SK-N-SH treated with all-trans-retinoic acid at 6 μM for 48 hours (cell line): ENCODE measurements around the gene EMC6.

ENCODE experiments used
- ARNTL ChIP-seq: fragments of 450-650 bp; formaldehyde crosslinking; IDR thresholded peaks from 2 replicates; pipeline ENCODE4 v1.5.0; 2020; ENCODE audit warnings: low read depth, mild to moderate bottlenecking, moderate library complexity, borderline replicate concordance
- CSDC2 ChIP-seq: fragments of 250-450 bp; sonication (Bioruptor Pico); IDR thresholded peaks from 2 replicates; pipeline ENCODE4 v1.5.0; 2020; ENCODE audit warnings: mild to moderate bottlenecking, moderate library complexity
- CSRNP3 ChIP-seq: fragments of 250-450 bp; sonication (Bioruptor Pico); IDR thresholded peaks from 2 replicates; pipeline ENCODE4 v1.5.1; 2021; ENCODE audit warnings: mild to moderate bottlenecking, moderate library complexity
- SNAI2 ChIP-seq: fragments of 250-450 bp; sonication (Bioruptor Pico); IDR thresholded peaks from 2 replicates; pipeline ENCODE4 v1.5.0; 2020; ENCODE audit warnings: mild to moderate bottlenecking, moderate library complexity
- TCF4 ChIP-seq: fragments of 250-450 bp; sonication (Bioruptor Pico); IDR thresholded peaks from 2 replicates; pipeline ENCODE4 v1.8.0; 2021; ENCODE audit warnings: mild to moderate bottlenecking, moderate library complexity, borderline replicate concordance
- ZFP3 ChIP-seq: fragments of 250-450 bp; sonication (Bioruptor Pico); IDR thresholded peaks from 2 replicates; pipeline ENCODE4 v1.5.0; 2020; ENCODE audit warnings: mild to moderate bottlenecking, moderate library complexity
- ZNF70 ChIP-seq: fragments of 450-650 bp; formaldehyde crosslinking; IDR thresholded peaks from 2 replicates; pipeline ENCODE4 v1.5.0; 2020; ENCODE audit warnings: mild to moderate bottlenecking, moderate library complexity
- TF ChIP-seq, protein P1 (sequence below): fragments of 250-450 bp; sonication (Bioruptor Pico); IDR thresholded peaks from 2 replicates; pipeline ENCODE4 v1.8.0; 2020; ENCODE audit warnings: mild to moderate bottlenecking, moderate library complexity, borderline replicate concordance

DNA sequence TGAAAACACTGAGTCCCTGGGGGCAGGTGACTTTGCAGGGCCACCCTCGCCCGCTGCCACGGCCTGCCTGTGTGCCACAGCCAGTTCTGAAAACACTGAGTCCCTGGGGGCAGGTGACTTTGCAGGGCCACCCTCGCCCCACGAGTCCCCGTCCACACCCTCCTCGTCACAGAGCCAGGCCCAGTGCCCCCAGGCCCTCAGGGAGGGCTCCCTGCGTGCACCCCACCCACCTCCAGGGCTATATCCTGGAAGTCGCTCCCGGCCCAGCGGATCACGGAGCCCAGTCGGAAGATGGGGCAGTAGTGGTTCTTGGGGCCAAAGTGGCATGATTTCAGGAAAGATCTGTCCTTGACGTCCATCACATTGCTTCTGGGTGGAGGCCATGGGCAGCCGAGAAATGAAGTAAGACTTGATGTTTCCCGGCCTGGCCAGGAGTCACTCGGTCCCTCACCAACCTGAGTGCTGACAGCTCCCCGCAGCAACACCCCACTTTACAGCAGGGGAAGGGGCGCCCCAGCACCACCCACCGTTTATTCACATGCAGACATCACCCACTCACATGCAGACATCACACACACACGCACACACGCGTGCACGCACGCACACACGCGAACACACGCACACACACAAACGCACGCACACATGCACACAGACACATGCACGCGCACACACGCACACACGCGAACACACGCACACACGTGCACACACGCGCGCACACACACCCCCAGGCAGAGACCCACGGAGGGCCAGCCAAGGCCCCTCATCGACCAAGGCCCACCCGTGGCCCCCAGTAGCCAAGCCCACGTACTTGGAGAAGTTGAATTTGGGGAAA lies 20.9 kb downstream of the EMC6 start:
- TF ChIP-seq CSDC2 (CRISPR knock-in tag) (no peak), ARNTL (no peak), ZNF70 (CRISPR knock-in tag) (no peak), ZFP3 (no peak), TCF4 (no peak), SNAI2 (no peak), CSRNP3 (CRISPR knock-in tag) (no peak)
- TF ChIP-seq, protein P1, sequence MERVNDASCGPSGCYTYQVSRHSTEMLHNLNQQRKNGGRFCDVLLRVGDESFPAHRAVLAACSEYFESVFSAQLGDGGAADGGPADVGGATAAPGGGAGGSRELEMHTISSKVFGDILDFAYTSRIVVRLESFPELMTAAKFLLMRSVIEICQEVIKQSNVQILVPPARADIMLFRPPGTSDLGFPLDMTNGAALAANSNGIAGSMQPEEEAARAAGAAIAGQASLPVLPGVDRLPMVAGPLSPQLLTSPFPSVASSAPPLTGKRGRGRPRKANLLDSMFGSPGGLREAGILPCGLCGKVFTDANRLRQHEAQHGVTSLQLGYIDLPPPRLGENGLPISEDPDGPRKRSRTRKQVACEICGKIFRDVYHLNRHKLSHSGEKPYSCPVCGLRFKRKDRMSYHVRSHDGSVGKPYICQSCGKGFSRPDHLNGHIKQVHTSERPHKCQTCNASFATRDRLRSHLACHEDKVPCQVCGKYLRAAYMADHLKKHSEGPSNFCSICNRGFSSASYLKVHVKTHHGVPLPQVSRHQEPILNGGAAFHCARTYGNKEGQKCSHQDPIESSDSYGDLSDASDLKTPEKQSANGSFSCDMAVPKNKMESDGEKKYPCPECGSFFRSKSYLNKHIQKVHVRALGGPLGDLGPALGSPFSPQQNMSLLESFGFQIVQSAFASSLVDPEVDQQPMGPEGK (CRISPR knock-in tag): no peak
